ENCODE results near the gene ANKRD6.

The ANKRD6 gene

GRCh38 chr6:89462503-89462902 is 29.6 kb downstream of the ANKRD6 start:
- no peak overlapping the region for H3K4me2 ChIP-seq (ENCODE audit: insufficient read depth, low read length, poor library complexity, severe bottlenecking)
- H3K27me3 ChIP-seq (ENCODE audit: control insufficient read depth in 3 of 3, insufficient read depth in 3 of 3, low read depth in 1 of 3, low read length in 3 of 3), result no peaks in the 10 kb centered on the region
- no peak overlapping the region for H3K4ac ChIP-seq (ENCODE audit: low read length)
- no peak overlapping the region for H2BK5ac ChIP-seq (ENCODE audit: low read length)
- no peak overlapping the region for H3K23ac ChIP-seq (ENCODE audit: low read depth, low read length, poor library complexity)
- H2AK5ac ChIP-seq (ENCODE audit: low read depth, low read length), result no peak overlapping the region
- no peaks in the 10 kb centered on the region for H3K9me3 ChIP-seq (replicated peaks in 1 of 2; ENCODE audit: control insufficient read depth in 2 of 2, insufficient read depth in 1 of 2, low read depth in 1 of 2, low read length in 2 of 2)
- H3K27ac ChIP-seq (replicated peaks; ENCODE audit: low read length), result no peak overlapping the region
- H3K9ac ChIP-seq (ENCODE audit: low read depth, low read length, poor library complexity), result no peak overlapping the region
- H3K18ac ChIP-seq (ENCODE audit: low read length), result no peak overlapping the region
- no peak overlapping the region for H3K14ac ChIP-seq (ENCODE audit: low read length)
- H3K4me3 ChIP-seq (ENCODE audit: low read length in 2 of 2), result no peak overlapping the region
- H3K4me1 ChIP-seq (ENCODE audit: control insufficient read depth in 2 of 2, insufficient read depth in 1 of 2, low read depth in 1 of 2, low read length in 2 of 2), result no peaks in the 10 kb centered on the region
- H2BK120ac ChIP-seq (ENCODE audit: low read depth, low read length), result no peak overlapping the region
- no peak for DNase-seq (ENCODE audit: low spot score)
- H3K36me3 ChIP-seq (replicated peaks in 1 of 2; ENCODE audit: control insufficient read depth in 2 of 2, insufficient read depth in 2 of 2, low read length in 2 of 2), result no peaks in the 10 kb centered on the region
- no peak overlapping the region for H4K91ac ChIP-seq (ENCODE audit: low read depth, low read length, poor library complexity)
- WGBS, 2 donors (ENCODE audit: extremely low coverage in 2 of 2, insufficient read length in 2 of 2, insufficient replicate concordance in 1 of 2), result no CpG with 5 or more reads among the region's 2 CpGs
- no peak overlapping the region for H2AFZ ChIP-seq (ENCODE audit: low read length)
- no peak overlapping the region for H2BK12ac ChIP-seq (ENCODE audit: low read length)
- H3K79me1 ChIP-seq (ENCODE audit: low read depth, low read length), result no peaks in the 10 kb centered on the region
- no peak overlapping the region for H4K8ac ChIP-seq (ENCODE audit: low read depth, low read length)
- no peak overlapping the region for H2BK15ac ChIP-seq (ENCODE audit: low read length)

- Histone ChIP-seq H3K14ac (ENCODE audit: low read length) (no peak overlapping the region), H4K8ac (ENCODE audit: low read depth, low read length) (no peak overlapping the region), H3K4me3 (ENCODE audit: low read length in 2 of 2) (no peak overlapping the region), H2BK120ac (ENCODE audit: low read depth, low read length) (no peak overlapping the region), H3K4ac (ENCODE audit: low read length) (no peak overlapping the region), H2BK5ac (ENCODE audit: low read length) (no peak overlapping the region), H3K18ac (ENCODE audit: low read length) (no peak overlapping the region), H3K27me3 (ENCODE audit: control insufficient read depth in 3 of 3, insufficient read depth in 3 of 3, low read depth in 1 of 3, low read length in 3 of 3) (no peaks in the 10 kb centered on the region), H2BK15ac (ENCODE audit: low read length) (no peak overlapping the region), H3K9ac (ENCODE audit: low read depth, low read length, poor library complexity) (no peak overlapping the region), H2AFZ (ENCODE audit: low read length) (no peak overlapping the region), H2AK5ac (ENCODE audit: low read depth, low read length) (no peak overlapping the region), H3K23ac (ENCODE audit: low read depth, low read length, poor library complexity) (no peak overlapping the region), H3K9me3 (replicated peaks in 1 of 2; ENCODE audit: control insufficient read depth in 2 of 2, insufficient read depth in 1 of 2, low read depth in 1 of 2, low read length in 2 of 2) (no peaks in the 10 kb centered on the region), H2BK12ac (ENCODE audit: low read length) (no peak overlapping the region), H3K36me3 (replicated peaks in 1 of 2; ENCODE audit: control insufficient read depth in 2 of 2, insufficient read depth in 2 of 2, low read length in 2 of 2) (no peaks in the 10 kb centered on the region), H4K91ac (ENCODE audit: low read depth, low read length, poor library complexity) (no peak overlapping the region), H3K27ac (replicated peaks; ENCODE audit: low read length) (no peak overlapping the region), H3K4me2 (ENCODE audit: insufficient read depth, low read length, poor library complexity, severe bottlenecking) (no peak overlapping the region), H3K79me1 (ENCODE audit: low read depth, low read length) (no peaks in the 10 kb centered on the region), H3K4me1 (ENCODE audit: control insufficient read depth in 2 of 2, insufficient read depth in 1 of 2, low read depth in 1 of 2, low read length in 2 of 2) (peaks cover 0 to 10% of the 10 kb centered on the region in 2 donors)
- DNase-seq (ENCODE audit: low spot score), result no peak
- WGBS, 2 donors (ENCODE audit: extremely low coverage in 2 of 2, insufficient read length in 2 of 2, insufficient replicate concordance in 1 of 2), result no CpG with 5 or more reads among the region's 2 CpGs
These were observed 31.3 kb downstream of the ANKRD6 start for GRCh38 chr6:89464295-89464694.

- H4K91ac ChIP-seq (ENCODE audit: low read depth, low read length, poor library complexity), result no peak overlapping the region
- no peak overlapping the region for H2BK15ac ChIP-seq (ENCODE audit: low read length)
- H2BK120ac ChIP-seq (ENCODE audit: low read depth, low read length), result no peak overlapping the region
- H3K14ac ChIP-seq (ENCODE audit: low read length), result no peak overlapping the region
- no peak overlapping the region for H2BK12ac ChIP-seq (ENCODE audit: low read length)
- H3K36me3 ChIP-seq (replicated peaks in 1 of 2; ENCODE audit: control insufficient read depth in 2 of 2, insufficient read depth in 2 of 2, low read length in 2 of 2), result no peaks in the 10 kb centered on the region
- no peaks in the 10 kb centered on the region for H3K27me3 ChIP-seq (ENCODE audit: control insufficient read depth in 3 of 3, insufficient read depth in 3 of 3, low read depth in 1 of 3, low read length in 3 of 3)
- H3K9ac ChIP-seq (ENCODE audit: low read depth, low read length, poor library complexity), result no peak overlapping the region
- H3K27ac ChIP-seq (replicated peaks; ENCODE audit: low read length), result no peak overlapping the region
- H3K18ac ChIP-seq (ENCODE audit: low read length), result no peak overlapping the region
- WGBS, 2 donors (ENCODE audit: extremely low coverage in 2 of 2, insufficient read length in 2 of 2, insufficient replicate concordance in 1 of 2), result no CpG with 5 or more reads among the region's 1 CpG
- no peak for DNase-seq (ENCODE audit: low spot score)
- H3K4me3 ChIP-seq (ENCODE audit: low read length in 2 of 2), result no peak overlapping the region
- peaks cover 1 to 10% of the 10 kb centered on the region in 2 donors for H3K4me1 ChIP-seq (ENCODE audit: control insufficient read depth in 2 of 2, insufficient read depth in 1 of 2, low read depth in 1 of 2, low read length in 2 of 2)
- no peak overlapping the region for H2AFZ ChIP-seq (ENCODE audit: low read length)
- H3K23ac ChIP-seq (ENCODE audit: low read depth, low read length, poor library complexity), result no peak overlapping the region
- no peaks in the 10 kb centered on the region for H3K9me3 ChIP-seq (replicated peaks in 1 of 2; ENCODE audit: control insufficient read depth in 2 of 2, insufficient read depth in 1 of 2, low read depth in 1 of 2, low read length in 2 of 2)
- H2AK5ac ChIP-seq (ENCODE audit: low read depth, low read length), result no peak overlapping the region
- H3K79me1 ChIP-seq (ENCODE audit: low read depth, low read length), result no peaks in the 10 kb centered on the region
- H3K4me2 ChIP-seq (ENCODE audit: insufficient read depth, low read length, poor library complexity, severe bottlenecking), result no peak overlapping the region
- no peak overlapping the region for H2BK5ac ChIP-seq (ENCODE audit: low read length)
- no peak overlapping the region for H3K4ac ChIP-seq (ENCODE audit: low read length)
- H4K8ac ChIP-seq (ENCODE audit: low read depth, low read length), result no peak overlapping the region
These were observed 34.5 kb downstream of the ANKRD6 start for GRCh38 chr6:89467437-89467836.

- Histone ChIP-seq H3K79me1 (ENCODE audit: low read depth, low read length) (no peaks in the 10 kb centered on the region), H3K4me3 (ENCODE audit: low read length in 2 of 2) (no peak overlapping the region), H3K9ac (ENCODE audit: low read depth, low read length, poor library complexity) (no peak overlapping the region), H3K27ac (replicated peaks; ENCODE audit: low read length) (no peak overlapping the region), H2BK5ac (ENCODE audit: low read length) (no peak overlapping the region), H4K91ac (ENCODE audit: low read depth, low read length, poor library complexity) (no peak overlapping the region), H3K4me2 (ENCODE audit: insufficient read depth, low read length, poor library complexity, severe bottlenecking) (no peak overlapping the region), H3K4me1 (ENCODE audit: control insufficient read depth in 2 of 2, insufficient read depth in 1 of 2, low read depth in 1 of 2, low read length in 2 of 2) (peaks cover 1 to 10% of the 10 kb centered on the region in 2 donors), H2BK120ac (ENCODE audit: low read depth, low read length) (no peak overlapping the region), H3K4ac (ENCODE audit: low read length) (no peak overlapping the region), H3K18ac (ENCODE audit: low read length) (no peak overlapping the region), H2AK5ac (ENCODE audit: low read depth, low read length) (no peak overlapping the region), H3K14ac (ENCODE audit: low read length) (no peak overlapping the region), H3K23ac (ENCODE audit: low read depth, low read length, poor library complexity) (no peak overlapping the region), H3K36me3 (replicated peaks in 1 of 2; ENCODE audit: control insufficient read depth in 2 of 2, insufficient read depth in 2 of 2, low read length in 2 of 2) (no peaks in the 10 kb centered on the region), H3K27me3 (ENCODE audit: control insufficient read depth in 3 of 3, insufficient read depth in 3 of 3, low read depth in 1 of 3, low read length in 3 of 3) (no peaks in the 10 kb centered on the region), H2BK15ac (ENCODE audit: low read length) (no peak overlapping the region), H4K8ac (ENCODE audit: low read depth, low read length) (no peak overlapping the region), H2AFZ (ENCODE audit: low read length) (no peak overlapping the region), H2BK12ac (ENCODE audit: low read length) (no peak overlapping the region), H3K9me3 (replicated peaks in 1 of 2; ENCODE audit: control insufficient read depth in 2 of 2, insufficient read depth in 1 of 2, low read depth in 1 of 2, low read length in 2 of 2) (no peaks in the 10 kb centered on the region)
- no CpG with 5 or more reads among the region's 1 CpG for WGBS, 2 donors (ENCODE audit: extremely low coverage in 2 of 2, insufficient read length in 2 of 2, insufficient replicate concordance in 1 of 2)
- no peak for DNase-seq (ENCODE audit: low spot score)
These were observed 36.0 kb downstream of the ANKRD6 start for GRCh38 chr6:89468998-89469397.
